Mesendoderm (in vitro differentiated cells): Measurements from ENCODE around the gene COL13A1.

Source experiments
- DNase-seq: peaks from one replicate; pipeline ENCODE4 v3.0.0; 2013
- H2AK5ac ChIP-seq: 2 replicates; pipeline ENCODE4 v1.6.1; 2013; ENCODE audit warnings: low read length, inconsistent platforms
- H2BK120ac ChIP-seq: 2 replicates; pipeline ENCODE4 v1.6.1; 2013; ENCODE audit warnings: low read depth, mild to moderate bottlenecking, low read length, moderate library complexity, mixed read lengths
- H2BK15ac ChIP-seq: replicated peaks from 2 replicates; pipeline ENCODE4 v1.6.1; 2013; ENCODE audit warnings: low read depth, mild to moderate bottlenecking, moderate library complexity
- H2BK5ac ChIP-seq: 2 replicates; pipeline ENCODE4 v1.6.1; 2013; ENCODE audit warnings: low read length, inconsistent platforms
- H3K18ac ChIP-seq: 2 replicates; pipeline ENCODE4 v1.6.1; 2013; ENCODE audit warnings: mild to moderate bottlenecking, low read length, mixed read lengths
- H3K23ac ChIP-seq: one replicate; pipeline ENCODE4 v1.6.1; 2013; ENCODE audit warnings: low read length
- H3K27ac ChIP-seq: 2 replicates; pipeline ENCODE4 v1.5.1; 2013; ENCODE audit warnings: low read depth, mild to moderate bottlenecking, inconsistent platforms, low read length, moderate library complexity
- H3K27me3 ChIP-seq: 2 replicates; pipeline ENCODE4 v1.6.1; 2013; ENCODE audit warnings: low read length, control low read depth, mild to moderate bottlenecking, inconsistent platforms; ENCODE audit not compliant: insufficient read depth, poor library complexity
- H3K36me3 ChIP-seq: 2 replicates; pipeline ENCODE4 v1.6.1; 2013; ENCODE audit warnings: low read length, inconsistent platforms; ENCODE audit not compliant: control insufficient read depth, insufficient read depth
- H3K4ac ChIP-seq: one replicate; pipeline ENCODE4 v1.6.1; 2013; ENCODE audit warnings: low read depth, mild to moderate bottlenecking, low read length, moderate library complexity
- H3K4me1 ChIP-seq: 2 replicates; pipeline ENCODE4 v1.6.1; 2013; ENCODE audit warnings: low read depth, low read length, inconsistent platforms; ENCODE audit not compliant: control insufficient read depth
- H3K4me2 ChIP-seq: 2 replicates; pipeline ENCODE4 v1.6.1; 2013; ENCODE audit warnings: low read length
- H3K4me3 ChIP-seq: 2 replicates; pipeline ENCODE4 v1.5.1; 2013; ENCODE audit warnings: mild to moderate bottlenecking, low read length
- H3K56ac ChIP-seq: one replicate; pipeline ENCODE4 v1.6.1; 2013; ENCODE audit warnings: low read length
- H3K79me1 ChIP-seq: 2 replicates; pipeline ENCODE4 v1.6.1; 2013; ENCODE audit warnings: low read length, inconsistent platforms
- H3K79me2 ChIP-seq: 2 replicates; pipeline ENCODE4 v1.6.1; 2013; ENCODE audit warnings: mild to moderate bottlenecking, low read length; ENCODE audit not compliant: control insufficient read depth, insufficient read depth
- H3K9ac ChIP-seq: 2 replicates; pipeline ENCODE4 v1.6.1; 2013; ENCODE audit warnings: low read length, inconsistent platforms
- H4K5ac ChIP-seq: one replicate; pipeline ENCODE4 v1.6.1; 2013; ENCODE audit warnings: low read length
- H4K8ac ChIP-seq: one replicate; pipeline ENCODE4 v1.6.1; 2013; ENCODE audit warnings: low read depth, mild to moderate bottlenecking, control low read depth, low read length, moderate library complexity
- WGBS: extraction: QIAGEN DNeasy Blood & Tissue Kit; methylation state at CpG from one replicate; pipeline ENCODE4 v1.1.7; 2013; ENCODE audit warnings: low lambda C conversion rate, missing lambda C conversion rate; ENCODE audit not compliant: insufficient coverage; ENCODE audit errors: extremely low coverage; 5-methylcytosine and 5-hydroxymethylcytosine counted together

The COL13A1 gene

GRCh38 chr10:69939481-69939880 is 137.8 kb downstream of the COL13A1 start:
- no peaks in the 10 kb centered on the region for H3K36me3 ChIP-seq
- no peaks in the 10 kb centered on the region for H3K27me3 ChIP-seq
- H3K9ac ChIP-seq: no peak overlapping the region
- no peak overlapping the region for H2BK5ac ChIP-seq
- H3K4me1 ChIP-seq: no peaks in the 10 kb centered on the region
- no peak overlapping the region for H3K18ac ChIP-seq
- H3K4ac ChIP-seq: no peak overlapping the region
- H3K23ac ChIP-seq: no peak overlapping the region
- no peak overlapping the region for H2BK120ac ChIP-seq
- no peak for DNase-seq
- H2BK15ac ChIP-seq: no peak overlapping the region
- no peaks in the 10 kb centered on the region for H3K79me2 ChIP-seq
- no peak overlapping the region for H3K27ac ChIP-seq
- no CpG with 5 or more reads among the region's 4 CpGs for WGBS
- H3K4me3 ChIP-seq: no peak overlapping the region
- H3K56ac ChIP-seq: no peak overlapping the region
- H4K5ac ChIP-seq: no peak overlapping the region
- no peak overlapping the region for H3K4me2 ChIP-seq
- H2AK5ac ChIP-seq: no peak overlapping the region
- H3K79me1 ChIP-seq: no peaks in the 10 kb centered on the region
- no peak overlapping the region for H4K8ac ChIP-seq

DNA sequence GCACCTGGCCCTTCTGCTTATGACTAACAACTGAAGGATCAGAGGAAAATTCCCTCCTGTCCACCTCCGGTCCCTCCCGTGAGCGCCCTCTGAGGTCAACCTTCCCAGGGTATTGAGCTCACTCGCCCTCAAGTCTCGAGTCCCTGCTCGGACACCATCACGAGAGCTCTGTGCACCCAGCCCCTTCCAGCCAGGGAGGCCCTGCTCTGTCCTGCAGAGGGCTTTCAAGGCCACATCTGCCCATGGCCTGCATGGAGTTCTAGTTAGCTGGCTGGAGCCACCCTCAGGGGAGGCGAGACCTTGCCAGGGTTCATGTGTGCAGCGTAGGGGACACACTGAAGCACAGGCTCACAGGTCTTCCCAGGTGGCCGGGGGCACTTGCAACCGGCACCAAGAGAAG is 140.0 kb downstream of the COL13A1 start:
- Histone ChIP-seq H3K4me2 (no peak overlapping the region), H3K4me3 (no peak overlapping the region), H3K36me3 (no peaks in the 10 kb centered on the region), H4K5ac (no peak overlapping the region), H2AK5ac (no peak overlapping the region), H3K4ac (no peak overlapping the region), H3K79me1 (no peaks in the 10 kb centered on the region), H2BK5ac (no peak overlapping the region), H3K4me1 (no peaks in the 10 kb centered on the region), H3K56ac (no peak overlapping the region), H2BK120ac (no peak overlapping the region), H3K23ac (no peak overlapping the region), H4K8ac (no peak overlapping the region), H3K79me2 (no peaks in the 10 kb centered on the region), H2BK15ac (no peak overlapping the region), H3K27me3 (no peaks in the 10 kb centered on the region), H3K18ac (no peak overlapping the region), H3K27ac (no peak overlapping the region), H3K9ac (no peak overlapping the region)
- no CpG with 5 or more reads among the region's 11 CpGs for WGBS
- no peak for DNase-seq

DNA sequence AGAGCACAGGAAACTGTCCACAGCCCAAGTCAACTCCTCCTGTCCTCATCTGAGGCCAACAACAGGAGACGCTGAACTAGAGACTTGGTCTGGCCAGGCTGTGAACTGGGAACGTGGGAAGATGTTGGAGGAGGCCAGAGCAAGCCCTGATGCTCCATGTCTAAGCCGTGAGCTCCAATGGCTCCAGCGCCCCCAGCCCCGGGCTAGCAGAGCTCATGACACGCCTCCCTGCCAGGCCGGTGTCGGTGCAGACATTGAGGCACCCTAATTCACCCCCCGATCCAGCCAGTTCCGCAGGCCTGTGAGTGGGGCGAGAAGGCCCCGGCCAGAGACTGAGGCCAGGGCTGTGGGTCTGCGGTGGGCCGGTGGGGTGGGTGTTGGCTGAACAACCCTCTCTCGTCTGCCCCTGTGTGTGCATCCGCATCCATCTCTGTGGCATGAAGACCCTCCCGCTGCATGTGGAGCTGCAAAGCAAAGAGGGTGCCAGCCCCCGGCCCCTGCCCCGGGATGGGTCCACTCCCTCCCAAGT is 141.7 kb downstream of the COL13A1 start:
- Histone ChIP-seq H3K18ac (no peak overlapping the region), H4K5ac (no peak overlapping the region), H2BK15ac (no peak overlapping the region), H3K4me2 (no peak overlapping the region), H2AK5ac (no peak overlapping the region), H3K23ac (no peak overlapping the region), H3K56ac (no peak overlapping the region), H3K79me2 (no peaks in the 10 kb centered on the region), H3K27ac (no peak overlapping the region), H3K4ac (no peak overlapping the region), H2BK5ac (no peak overlapping the region), H3K36me3 (peaks cover 5% of the 10 kb centered on the region), H3K4me3 (no peak overlapping the region), H3K4me1 (no peaks in the 10 kb centered on the region), H3K79me1 (no peaks in the 10 kb centered on the region), H4K8ac (no peak overlapping the region), H3K9ac (no peak overlapping the region), H2BK120ac (no peak overlapping the region), H3K27me3 (no peaks in the 10 kb centered on the region)
- no peak for DNase-seq
- WGBS: no CpG with 5 or more reads among the region's 19 CpGs

- H3K18ac ChIP-seq: no peak overlapping the region
- no peak overlapping the region for H3K27ac ChIP-seq
- no peak overlapping the region for H4K5ac ChIP-seq
- no peaks in the 10 kb centered on the region for H3K79me1 ChIP-seq
- peaks cover 5% of the 10 kb centered on the region for H3K36me3 ChIP-seq
- no peak overlapping the region for H3K9ac ChIP-seq
- H2BK5ac ChIP-seq: no peak overlapping the region
- H3K79me2 ChIP-seq: no peaks in the 10 kb centered on the region
- no peak overlapping the region for H2BK15ac ChIP-seq
- no peak overlapping the region for H3K4me2 ChIP-seq
- no peak overlapping the region for H3K56ac ChIP-seq
- H2BK120ac ChIP-seq: no peak overlapping the region
- H3K4ac ChIP-seq: no peak overlapping the region
- H3K27me3 ChIP-seq: no peaks in the 10 kb centered on the region
- no peak overlapping the region for H3K4me3 ChIP-seq
- no peak overlapping the region for H4K8ac ChIP-seq
- H2AK5ac ChIP-seq: no peak overlapping the region
- H3K4me1 ChIP-seq: no peaks in the 10 kb centered on the region
- WGBS: no CpG with 5 or more reads among the region's 10 CpGs
- no peak for DNase-seq
- no peak overlapping the region for H3K23ac ChIP-seq
Observed at GRCh38 chr10:69944761-69945160, 143.1 kb downstream of the COL13A1 start.

DNA sequence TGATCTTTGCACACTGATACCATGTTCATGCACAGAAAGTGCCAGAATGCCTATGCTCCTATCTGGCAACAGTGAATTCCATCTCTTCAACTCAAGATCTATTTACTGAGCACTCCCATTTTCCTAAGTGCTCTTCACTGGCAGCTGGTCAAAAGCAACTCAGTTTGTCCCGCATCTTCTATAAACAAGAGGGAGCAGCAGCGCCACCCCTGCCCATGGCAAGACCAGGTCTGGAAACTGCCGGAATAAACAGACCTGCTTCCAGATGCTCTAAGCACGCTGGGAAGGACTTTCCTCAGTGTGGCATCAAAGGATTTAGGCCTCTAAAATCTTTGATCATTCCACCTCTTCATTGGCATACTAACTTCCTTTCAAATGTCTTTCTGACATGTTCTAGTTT is 146.6 kb downstream of the COL13A1 start:
- Histone ChIP-seq H3K18ac (no peak overlapping the region), H3K23ac (no peak overlapping the region), H3K79me2 (no peaks in the 10 kb centered on the region), H3K4ac (no peak overlapping the region), H2BK5ac (no peak overlapping the region), H3K79me1 (no peaks in the 10 kb centered on the region), H3K4me1 (peaks cover 3% of the 10 kb centered on the region), H3K4me3 (no peak overlapping the region), H2BK15ac (no peak overlapping the region), H4K5ac (no peak overlapping the region), H3K56ac (no peak overlapping the region), H3K27ac (no peak overlapping the region), H3K27me3 (no peaks in the 10 kb centered on the region), H4K8ac (no peak overlapping the region), H2AK5ac (no peak overlapping the region), H3K4me2 (no peak overlapping the region), H2BK120ac (no peak overlapping the region), H3K36me3 (peaks cover 7% of the 10 kb centered on the region), H3K9ac (no peak overlapping the region)
- no CpG with 5 or more reads among the region's 4 CpGs for WGBS
- no peak for DNase-seq

- peaks cover 3% of the 10 kb centered on the region for H3K4me1 ChIP-seq
- no peak overlapping the region for H3K9ac ChIP-seq
- no CpG with 5 or more reads among the region's 8 CpGs for WGBS
Observed at GRCh38 chr10:69949770-69950169, 148.1 kb downstream of the COL13A1 start.

More at GRCh38 chr10:69949770-69950169, 148.1 kb downstream of the COL13A1 start:
- no peak for DNase-seq
- Histone ChIP-seq H3K18ac (no peak overlapping the region), H3K27ac (no peak overlapping the region), H2BK15ac (no peak overlapping the region), H3K4me2 (no peak overlapping the region), H3K79me2 (no peaks in the 10 kb centered on the region), H3K27me3 (no peaks in the 10 kb centered on the region), H2BK5ac (no peak overlapping the region), H3K36me3 (peaks cover 7% of the 10 kb centered on the region), H3K23ac (no peak overlapping the region), H2AK5ac (no peak overlapping the region), H4K8ac (no peak overlapping the region), H4K5ac (no peak overlapping the region), H2BK120ac (no peak overlapping the region), H3K56ac (no peak overlapping the region), H3K4me3 (no peak overlapping the region), H3K4ac (no peak overlapping the region), H3K79me1 (no peaks in the 10 kb centered on the region)
